GM21723 (cell line): ENCODE data around the gene MRPL30.
"Not testable (repeated sequence)": the region's sequence is repeated elsewhere in the genome, so short reads cannot be mapped to it uniquely, and the experiment has no call there.

Source experiments
- ATAC-seq: cut with Tn5 transposase; IDR thresholded peaks from one replicate; pipeline ENCODE4 v1.9.1; 2021; ENCODE audit warnings: mild to moderate bottlenecking, moderate library complexity; ENCODE audit not compliant: unreplicated experiment

The MRPL30 gene

DNA sequence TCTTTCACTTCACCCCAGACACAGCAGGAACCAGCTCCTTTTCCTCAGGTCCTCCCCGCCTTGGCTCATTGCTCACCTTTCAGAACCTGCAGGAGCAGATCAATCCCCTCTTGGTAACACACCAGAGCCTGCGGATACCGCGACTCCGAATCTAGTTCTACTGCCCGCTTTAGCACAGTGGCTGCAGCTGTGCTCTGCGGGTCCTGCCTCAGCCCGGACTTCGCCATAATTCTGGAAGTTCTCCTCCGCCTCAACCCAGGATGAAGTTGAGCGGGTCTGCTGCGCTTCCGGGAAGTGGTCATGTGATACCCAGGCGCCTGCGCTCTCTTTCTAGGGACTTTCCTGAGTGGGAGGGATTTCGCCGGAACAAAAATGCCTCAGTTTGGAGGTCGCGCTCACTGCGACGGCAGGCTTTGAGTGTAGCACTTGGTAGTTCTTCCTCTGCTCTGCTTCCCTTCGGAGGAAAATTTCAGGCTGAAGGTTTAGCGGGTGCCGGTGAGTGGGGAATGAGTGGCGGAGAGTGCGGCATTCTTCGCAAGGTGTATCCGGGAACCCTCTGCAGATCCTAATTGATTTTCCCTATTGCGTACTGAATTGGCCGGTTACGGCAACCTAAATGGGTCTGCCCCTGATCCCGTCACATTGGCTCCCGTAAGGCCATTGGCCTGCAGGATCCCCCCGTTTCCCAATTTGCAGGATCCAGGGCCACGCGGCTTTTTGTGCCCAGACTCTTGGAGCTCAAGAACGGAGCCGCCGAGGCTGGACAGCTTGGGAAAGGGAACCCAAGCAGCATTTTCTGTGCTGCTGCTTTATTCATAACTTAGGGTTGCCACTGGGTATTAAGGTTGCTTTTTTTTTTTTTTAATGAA is at the start of gene MRPL30, which contains the start of gene MITD1:
MRPL30 (plus strand) TSS at position 430 of the 869 bp plus-strand sequence. CDS start 5,020 bp downstream, outside the sequence.
MITD1 (minus strand) TSS at position 304 of the 869 bp plus-strand sequence; CDS start at position 227, 77 bp downstream.
- ATAC-seq, result peak; percentile 91

DNA sequence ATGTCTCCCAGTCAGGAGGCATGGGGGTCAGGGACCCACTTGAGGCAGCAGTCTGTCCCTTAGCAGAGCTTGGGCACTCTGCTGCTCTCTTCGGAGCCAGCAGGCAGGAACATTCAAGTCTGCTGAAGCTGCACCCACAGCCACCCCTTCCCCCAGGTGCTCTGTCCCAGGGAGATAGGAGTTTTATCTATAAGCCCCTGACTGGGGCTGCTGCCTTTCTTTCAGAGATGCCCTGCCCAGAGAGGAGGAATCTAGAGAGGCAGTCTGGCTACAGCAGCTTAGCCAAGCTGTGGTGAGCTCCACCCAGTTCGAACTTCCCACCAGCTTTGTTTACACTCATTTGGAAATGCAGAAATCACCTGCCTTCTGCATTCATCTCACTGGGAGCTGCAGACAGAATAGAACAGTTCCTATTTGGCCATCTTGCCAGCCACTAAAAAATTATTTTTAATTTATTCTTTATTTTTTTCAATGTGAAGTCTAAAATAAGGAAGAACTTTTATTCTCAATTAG is 45.9 kb upstream of the MRPL30 start:
- not testable (repeated sequence) for ATAC-seq

DNA sequence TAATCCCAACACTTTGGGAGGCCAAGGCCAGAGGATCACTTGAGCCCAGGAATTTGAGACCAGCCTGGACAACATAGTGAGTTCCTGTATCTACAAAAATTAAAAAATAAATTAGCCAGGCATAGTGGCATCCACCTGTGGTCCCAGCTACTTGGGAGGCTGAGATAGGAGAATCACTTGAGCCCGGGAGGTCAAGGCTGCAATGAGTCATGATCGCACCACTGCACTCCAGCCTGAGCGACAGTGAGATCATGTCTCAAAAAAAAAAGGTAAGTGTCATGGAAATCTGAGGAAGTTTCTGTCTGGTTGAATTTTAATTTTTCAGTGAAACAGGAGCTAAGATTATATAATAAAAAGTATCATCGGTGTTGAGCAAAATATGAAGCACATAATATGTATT is 42.0 kb upstream of the MRPL30 start:
- ATAC-seq, result no peak

DNA sequence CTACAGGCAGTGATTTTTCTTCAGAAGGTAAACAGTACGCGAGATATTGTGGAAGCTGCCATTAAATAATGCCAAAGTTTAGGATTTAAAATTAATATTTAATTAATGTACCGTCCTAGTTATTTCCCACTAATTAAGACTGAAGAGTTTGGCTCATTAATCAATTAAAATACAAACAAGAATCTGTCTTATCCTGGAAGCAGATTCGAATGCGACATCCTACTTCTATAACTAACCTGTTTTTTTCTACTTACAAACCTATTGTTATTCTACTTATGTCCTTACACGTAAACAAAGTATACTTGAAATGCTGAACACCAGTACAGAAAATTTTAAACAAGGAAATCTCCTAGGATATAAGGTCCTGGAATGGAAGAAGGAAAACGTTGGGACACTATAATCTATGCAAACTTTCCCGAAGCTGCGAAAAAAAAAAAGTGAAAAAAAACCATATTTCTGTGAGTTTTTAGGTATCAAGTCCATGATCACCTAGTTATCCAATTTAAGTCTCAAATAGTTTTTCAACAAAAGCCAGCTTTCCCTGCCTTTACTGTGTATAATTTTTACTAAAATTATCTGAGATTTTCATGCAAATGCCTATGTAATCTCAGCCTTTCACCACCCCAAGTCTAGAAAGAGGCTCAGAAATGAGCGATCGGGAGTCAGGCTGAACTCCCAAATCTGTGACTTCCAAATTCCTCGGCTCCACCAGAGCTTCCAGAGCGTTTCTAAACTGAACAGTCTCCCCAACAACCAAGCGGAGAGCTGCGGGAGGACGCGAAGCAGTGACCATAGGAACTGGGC is 40.7 kb upstream of the MRPL30 start:
- no peak for ATAC-seq

DNA sequence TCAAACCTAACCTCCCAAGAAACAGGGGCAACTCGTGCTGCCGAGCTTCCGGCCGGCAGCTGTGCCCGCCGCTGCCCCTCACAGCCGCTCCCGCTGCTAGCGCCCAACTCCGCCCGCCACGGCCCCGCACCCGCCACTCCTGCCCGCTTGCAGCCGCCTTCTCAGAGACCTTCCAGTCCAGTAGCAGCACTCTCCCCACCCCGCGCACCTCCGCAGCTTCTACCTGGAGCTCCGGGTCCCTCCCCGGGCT is 40.2 kb upstream of the MRPL30 start:
- ATAC-seq, result peak; percentile 40

DNA sequence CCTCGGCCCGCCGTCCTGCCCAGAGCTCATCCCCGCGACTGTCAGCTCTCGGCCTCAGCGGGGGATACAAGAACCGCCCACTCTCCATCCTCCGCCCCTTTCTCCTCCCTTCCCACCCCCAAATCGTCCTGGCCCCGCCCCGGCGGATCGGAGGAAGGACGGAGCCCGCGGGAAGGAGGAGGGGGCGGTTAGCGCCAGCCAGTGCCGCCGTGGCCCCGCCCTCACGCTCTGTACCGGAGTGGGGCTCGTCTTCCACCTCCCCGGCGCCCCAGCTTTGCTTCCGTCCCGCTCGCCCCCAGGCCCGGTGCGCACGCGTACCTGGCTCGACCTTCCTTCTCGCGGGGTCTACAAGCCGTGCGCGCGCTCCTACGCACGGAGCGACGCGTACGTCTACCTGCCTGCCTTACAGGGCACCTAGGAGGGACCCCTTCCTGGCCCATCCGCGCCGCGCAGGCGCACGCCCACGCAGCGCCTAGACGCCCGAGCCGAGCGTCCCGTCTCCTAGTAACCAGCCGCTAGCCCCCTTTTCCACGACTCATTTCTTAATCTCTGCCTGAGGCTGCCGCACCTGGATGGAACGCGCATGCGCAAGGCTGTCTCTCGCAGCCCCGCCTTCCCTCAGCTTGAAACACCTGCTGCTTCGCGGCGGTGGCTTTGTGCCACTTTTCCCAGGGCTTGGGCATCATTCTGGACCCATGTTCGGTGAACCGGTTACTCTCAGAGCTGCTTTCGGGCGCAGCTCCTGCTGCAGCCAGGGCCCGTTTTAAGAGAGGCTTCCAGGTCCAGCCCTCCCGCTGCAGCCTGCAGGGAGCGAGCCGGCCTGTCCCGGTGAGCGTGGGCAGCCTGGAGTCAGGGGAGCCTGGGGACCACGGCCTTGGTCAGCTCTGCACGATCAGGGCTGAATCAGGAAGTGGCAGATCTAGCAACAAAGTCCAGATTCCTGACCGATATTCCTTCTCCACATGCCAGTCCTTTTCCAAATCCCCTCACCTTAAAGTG is 39.6 kb upstream of the MRPL30 start, which contains the start of gene C2orf15:
C2orf15 (plus strand) TSS at position 598 of the 999 bp plus-strand sequence. CDS start 8,852 bp downstream, outside the sequence.
- peak; percentile 90 for ATAC-seq

DNA sequence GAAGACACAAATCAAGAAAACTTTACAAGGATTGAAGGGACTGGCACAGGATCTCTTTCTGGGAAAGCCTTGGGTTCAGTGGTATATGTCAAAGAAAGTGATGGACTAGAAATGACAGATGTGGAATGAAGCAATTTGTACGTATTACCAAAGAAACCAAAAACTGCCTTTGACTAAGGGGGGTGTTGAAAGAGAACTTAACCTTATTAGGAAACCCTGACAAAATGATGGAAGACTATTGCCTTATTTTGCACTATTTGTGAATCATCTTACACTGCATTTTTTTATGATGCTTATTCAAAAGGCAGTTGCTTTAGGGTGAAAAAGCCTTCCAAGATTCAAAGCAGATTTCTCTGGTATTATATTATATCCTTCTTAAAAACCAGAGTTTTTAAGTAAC is 30.3 kb upstream of the MRPL30 start:
- ATAC-seq, result no peak

DNA sequence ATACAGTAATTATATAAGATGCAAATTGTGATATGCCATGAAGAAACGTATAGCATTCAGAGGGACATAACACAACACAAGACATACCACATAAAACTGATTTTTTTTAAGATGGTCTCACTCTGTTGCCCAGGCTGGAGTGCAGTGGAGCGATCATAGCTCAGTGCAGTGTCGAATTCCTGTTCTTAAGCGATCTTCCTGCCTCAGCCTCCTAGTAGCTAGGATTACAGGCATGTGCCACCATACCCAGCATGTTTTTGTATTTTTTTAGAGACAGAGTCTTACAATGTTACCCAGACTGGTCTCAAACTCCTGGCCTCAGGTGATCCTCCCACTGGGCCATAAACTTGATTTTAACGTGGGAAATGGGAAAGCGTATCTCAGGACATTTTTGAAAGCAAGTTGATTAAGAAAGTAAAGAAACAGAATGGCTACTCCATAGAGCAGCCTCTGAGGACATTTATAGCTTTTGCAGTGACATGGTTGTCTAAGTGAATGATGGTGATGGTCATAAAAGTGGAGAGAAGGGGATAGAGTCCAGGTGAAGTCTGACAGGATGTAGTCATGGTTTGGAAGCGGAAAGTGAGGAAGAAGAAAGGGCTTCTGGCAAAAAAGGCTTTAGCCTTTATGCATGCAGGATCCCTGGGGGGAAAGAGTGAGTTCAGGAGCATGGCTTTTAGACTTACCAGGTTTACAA is 28.6 kb upstream of the MRPL30 start:
- ATAC-seq, result no peak

DNA sequence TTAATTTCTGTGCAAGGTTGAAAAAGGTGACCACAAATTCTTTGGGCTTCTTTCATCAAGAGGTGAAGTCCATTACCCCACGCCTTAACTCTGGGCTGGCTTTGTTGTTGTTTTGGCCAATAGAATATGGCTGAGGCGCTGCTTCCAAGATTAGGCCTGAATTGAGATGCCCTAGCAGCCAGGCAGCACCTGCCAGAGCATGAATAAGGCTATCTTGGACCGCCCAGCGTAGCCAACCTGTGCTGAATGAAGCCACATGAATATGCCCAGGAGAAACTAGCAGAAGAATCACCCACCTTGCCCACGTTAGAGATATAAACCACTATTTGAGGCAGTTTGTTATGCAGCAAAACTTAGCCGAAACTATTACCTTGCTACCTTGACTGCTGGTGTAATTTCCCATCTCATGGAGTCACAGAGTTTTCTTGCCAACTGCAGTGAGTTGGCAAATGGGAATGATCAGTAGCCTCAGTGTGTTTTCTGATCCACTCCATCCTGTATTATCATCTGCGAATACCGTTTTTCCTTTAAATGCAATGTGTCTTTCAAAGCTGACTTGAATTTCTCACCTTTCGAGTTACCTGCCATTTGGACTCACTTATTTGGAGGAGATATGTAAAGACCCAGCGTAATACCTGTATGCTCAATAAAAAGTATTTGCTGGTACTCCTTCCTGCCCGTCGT is 26.9 kb upstream of the MRPL30 start:
- no peak for ATAC-seq

DNA sequence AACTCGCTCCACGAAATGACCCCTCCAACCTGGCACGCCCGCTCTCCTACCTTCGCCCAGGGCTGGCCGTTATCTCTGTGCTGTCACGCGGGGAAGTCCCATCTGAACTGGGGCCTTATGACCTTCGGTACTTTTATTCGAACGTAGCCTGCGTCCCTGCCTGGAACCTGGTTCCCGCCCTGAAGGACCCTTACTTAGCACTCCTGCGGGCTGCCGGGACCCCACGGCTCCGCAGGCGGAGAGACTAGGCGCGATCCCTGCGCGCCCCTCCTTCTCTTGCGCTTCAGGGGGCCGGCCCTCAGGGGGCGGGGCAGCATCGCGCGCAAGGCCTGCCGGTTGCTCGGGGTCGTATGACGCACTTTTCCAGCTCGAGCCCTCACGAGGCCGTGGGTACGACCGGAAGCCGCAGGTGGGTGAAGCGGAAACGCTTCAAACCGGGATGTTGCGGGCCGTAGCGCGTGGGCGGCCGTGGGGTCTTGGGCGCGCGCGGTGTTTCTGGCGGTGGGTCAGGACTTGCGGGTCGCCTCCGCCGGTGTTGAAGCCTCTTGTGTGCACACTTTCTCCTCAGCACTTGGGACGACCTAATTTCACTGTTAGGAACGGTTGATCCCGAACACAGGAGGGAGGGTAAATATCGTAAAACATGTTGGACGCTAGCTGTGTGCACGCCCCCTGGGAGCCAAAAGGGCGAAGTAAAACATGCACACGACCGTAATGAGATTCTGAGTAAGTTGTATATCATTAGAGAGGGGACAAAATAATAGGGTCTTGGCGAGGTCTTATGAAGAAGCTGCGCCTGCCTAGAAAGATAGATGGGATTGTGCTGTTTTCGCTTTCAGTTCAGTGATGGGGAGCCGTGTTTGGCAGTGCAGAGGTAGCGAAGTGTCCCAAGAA is 26.1 kb upstream of the MRPL30 start, which contains the start of the genes LIPT1 and TSGA10:
LIPT1 (plus strand) TSS at position 325 of the 894 bp plus-strand sequence. CDS start 6,991 bp downstream, outside the sequence.
TSGA10 (minus strand) TSS at position 300 of the 894 bp plus-strand sequence. CDS start 45,503 bp downstream, outside the sequence.
- ATAC-seq, result peak; percentile 93

DNA sequence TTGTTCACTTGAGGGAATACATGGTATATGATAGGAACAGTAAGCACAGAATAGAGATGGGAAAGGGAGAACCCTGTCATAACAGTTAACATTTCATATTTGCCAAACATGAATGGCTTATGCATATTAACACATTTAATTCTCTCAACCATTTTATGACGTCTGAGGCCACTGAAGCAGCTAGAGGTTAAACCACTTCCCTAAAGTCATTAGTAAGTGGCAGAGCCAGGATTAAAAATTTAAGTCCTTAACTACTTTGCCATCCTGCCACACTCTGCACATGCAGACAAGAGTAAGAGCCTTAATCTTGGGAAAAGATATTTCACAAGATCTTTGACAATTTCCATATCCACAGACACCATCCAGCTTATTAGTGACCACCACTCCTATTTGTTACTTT is 24.1 kb upstream of the MRPL30 start:
- ATAC-seq, result no peak

DNA sequence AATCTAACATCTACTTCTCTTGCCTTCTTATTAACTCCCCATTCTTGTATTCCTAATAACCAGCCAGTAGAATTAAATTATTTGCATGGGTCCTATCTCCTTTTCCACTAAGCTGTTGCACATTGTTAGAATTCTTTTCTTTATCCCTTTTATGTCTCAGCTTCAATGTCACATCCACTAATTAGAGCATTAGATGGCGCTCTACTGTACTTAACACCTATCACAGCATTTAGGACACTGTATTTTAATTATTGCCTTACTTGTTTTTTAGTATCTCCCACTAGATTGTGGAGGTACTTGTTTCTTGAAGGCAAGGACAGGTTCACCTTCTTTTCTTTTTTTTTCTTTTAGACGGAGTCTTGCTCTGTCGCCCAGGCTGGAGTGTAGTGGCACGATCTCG is 22.4 kb upstream of the MRPL30 start:
- ATAC-seq, result no peak

DNA sequence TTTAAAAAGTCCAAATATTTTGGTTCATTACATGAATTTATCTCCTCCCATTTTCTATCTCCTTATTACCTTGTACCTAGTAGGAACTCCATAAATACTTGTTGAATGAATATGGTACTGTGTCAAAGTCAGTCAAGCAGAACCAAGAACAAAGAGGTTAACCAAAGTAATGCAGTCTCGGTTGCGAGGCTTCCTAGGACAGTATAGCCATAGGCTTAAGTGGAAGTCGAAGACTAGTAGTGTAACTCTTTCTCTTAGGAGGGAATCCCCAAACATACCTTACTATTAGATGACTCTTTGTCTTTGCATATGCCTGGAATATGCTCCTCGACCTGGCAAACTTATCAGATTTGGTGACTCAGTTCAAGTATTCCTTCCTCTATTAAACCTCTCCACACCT is 21.4 kb upstream of the MRPL30 start:
- ATAC-seq, result no peak

DNA sequence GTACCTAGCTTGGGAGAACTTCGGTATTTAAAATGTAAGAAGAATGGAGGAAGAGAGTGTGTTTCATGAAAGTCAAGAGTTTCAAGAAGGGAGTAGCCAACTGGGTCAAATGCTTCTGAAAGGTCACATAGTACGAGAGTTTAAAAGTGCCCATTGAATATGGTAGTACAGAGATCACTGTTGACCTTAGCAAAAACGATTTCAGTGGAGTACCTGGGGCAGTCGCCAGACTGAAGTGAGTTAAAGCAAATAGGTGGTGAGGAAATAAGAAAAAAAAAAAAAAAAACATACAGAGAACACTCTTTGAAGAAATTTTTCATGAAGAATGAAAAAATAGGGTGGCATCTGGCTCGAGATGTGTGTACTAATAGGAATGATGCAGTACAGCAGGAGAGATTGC is 14.8 kb upstream of the MRPL30 start:
- no peak for ATAC-seq

DNA sequence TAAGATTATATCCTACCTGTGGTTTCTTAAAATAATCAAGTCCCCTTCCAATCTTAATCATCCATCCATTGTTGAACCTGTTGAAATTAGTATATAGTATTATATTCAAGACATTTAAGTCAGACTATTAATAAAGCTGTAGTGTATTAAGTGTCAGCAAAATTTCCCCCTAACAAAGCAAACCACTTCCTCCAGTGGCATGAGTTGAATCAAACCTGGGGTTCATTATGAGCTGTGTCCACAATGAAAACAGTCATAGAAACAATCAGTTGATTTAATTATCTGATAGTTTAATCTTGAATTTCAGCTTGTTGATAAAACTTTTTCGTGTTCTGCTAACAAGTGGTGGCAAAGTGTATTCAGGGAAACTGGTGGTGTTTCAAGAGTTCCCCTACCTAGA is 11.4 kb upstream of the MRPL30 start:
- ATAC-seq, result no peak

DNA sequence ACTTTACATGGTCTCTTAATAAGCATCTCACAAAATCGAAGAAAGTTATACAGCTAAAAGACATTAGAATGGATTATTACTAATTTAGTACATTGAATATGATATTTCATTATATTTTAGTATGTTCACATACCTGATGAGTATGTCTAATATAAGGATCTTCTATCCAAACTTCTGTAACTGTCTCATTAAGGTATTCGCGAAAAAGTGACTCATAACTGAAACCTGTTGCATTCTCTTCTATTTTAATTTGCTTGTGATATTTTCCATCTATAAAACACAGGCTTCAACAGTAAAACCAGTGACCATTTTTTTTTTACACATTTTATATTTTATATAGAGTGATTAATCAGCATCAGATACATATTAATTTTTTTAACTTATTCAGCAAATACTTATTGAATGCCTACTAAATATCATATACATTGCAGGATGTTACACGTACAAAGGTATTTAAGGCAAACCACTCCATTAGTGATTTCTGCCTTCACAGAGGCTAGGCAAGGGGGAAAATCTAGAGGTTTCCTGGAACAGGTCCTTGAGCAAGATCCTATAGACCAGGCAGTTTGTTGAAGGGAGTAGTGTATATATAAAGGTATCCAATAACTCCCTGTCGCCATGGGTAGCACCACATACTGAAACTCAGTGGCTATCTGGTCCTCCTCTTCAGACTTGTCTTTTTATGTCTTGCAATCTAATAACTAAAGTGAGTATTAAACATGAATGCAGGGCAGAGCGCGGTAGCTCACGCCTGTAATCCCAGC is 9.4 kb upstream of the MRPL30 start:
- no peak for ATAC-seq

DNA sequence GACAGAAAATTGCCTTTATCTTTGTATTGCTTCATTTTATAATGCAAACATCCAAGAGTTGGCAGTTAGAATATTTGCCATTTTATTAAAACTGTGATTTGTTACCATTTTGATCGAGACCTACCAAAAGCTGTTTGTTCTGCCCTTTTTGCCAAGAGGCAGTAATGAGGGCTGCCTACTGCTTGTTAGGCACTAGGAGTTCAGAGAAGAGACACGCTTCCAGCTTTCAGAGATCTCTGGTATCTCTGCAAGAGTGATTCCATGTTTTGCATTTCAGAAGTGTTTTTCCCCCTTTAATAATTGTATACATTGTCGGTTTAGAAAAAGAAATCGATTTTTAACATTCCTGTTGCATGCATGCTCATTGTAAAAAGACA is 628 bp downstream of the MRPL30 start:
- no peak for ATAC-seq
